NCI-H1105 treated with DMSO at 0.1 percent for 48 hours (cell line): ENCODE results near the gene ATN1.
"Not testable (repeated sequence)": the region's sequence is repeated elsewhere in the genome, so short reads cannot be mapped to it uniquely, and the experiment has no call there.

Source experiments
- DNase-seq: peaks from one replicate; lab custom pipeline; 2025; lab: John Stamatoyannopoulos, UW

The ATN1 gene

DNA sequence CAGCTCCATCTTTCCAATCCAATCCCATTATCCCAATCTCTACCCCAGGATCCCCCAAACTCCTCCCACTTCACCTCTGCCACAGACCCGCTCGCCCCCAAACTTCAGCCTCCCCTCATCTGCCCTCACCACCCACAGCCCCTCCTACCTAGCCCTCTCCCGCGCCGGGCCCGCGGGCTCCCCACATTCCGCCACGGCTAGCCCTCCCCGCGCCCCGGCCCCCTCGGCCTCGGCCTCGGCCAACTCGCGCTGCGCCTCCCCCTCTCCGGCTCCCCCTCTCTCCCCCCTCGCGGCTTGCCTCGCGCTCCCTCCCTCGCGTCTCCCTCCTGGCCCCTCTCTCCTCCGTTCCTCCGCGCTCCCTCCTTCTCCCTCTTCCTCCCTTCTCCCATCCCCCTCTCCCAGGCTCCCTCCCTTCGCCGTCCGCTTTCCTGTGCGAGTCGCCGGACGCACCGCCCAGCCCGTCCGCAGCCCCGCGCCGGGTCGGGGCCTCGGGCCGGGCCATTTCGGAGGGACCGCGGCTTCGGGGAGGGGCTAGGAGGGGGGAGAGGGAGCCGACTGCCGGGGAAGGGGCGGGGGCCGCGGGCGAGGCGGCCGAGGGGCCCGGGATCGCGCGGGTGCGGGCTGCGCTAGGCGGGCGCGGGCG lies at the start of gene ATN1:
Gene ATN1 (plus strand): TSS at position 581 of the 643 bp plus-strand sequence. CDS start 6,043 bp downstream, outside the sequence.
- DNase-seq: peak; percentile 52

DNA sequence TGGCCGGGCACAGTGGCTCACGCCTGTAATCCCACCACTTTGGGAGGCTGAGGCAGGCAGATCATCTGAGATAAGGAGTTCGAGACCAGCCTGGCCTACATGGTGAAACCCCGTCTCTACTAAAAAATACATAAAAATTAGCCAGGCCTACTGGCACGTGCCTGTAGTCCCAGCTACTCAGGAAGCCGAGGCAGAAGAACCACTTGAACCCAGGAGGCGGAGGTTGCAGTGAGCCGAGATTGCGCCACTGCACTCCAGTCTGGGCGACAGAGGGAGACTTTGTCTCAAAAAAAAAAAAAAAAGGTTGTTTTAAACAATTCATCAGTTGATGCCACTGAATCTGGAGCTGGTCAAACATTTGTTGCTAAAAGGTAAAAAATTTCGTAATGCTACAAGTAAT lies 47.9 kb upstream of the ATN1 start:
- DNase-seq: not testable (repeated sequence)

- DNase-seq: no peak
Observed at GRCh38 chr12:6883252-6883651, 44.5 kb upstream of the ATN1 start.

- DNase-seq: no peak
Observed at GRCh38 chr12:6883683-6884082, 44.1 kb upstream of the ATN1 start.

GRCh38 chr12:6884539-6884938 lies 43.2 kb upstream of the ATN1 start:
- DNase-seq: no peak

GRCh38 chr12:6886206-6886999 lies 41.4 kb upstream of the ATN1 start:
- DNase-seq: not testable (repeated sequence)

DNA sequence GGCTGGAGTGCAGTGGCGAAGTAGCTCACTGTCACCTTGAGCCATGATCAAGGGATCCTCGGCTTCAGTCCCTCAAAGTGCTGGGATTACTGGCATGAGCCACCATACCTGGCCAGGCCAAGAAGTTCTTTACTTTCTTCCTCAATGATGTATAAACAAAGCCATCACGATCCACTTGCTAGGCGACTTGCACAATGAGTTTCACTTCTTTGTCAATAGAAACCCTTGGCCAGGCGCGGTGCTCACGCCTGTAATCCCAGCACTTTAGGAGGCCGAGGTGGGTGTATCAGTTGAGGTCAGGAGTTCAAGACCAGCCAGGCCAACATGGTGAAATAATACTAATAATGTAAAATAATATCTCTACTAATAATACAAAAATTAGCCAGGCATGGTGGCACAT lies 40.3 kb upstream of the ATN1 start:
- DNase-seq: no peak

- DNase-seq: no peak
Observed at GRCh38 chr12:6888360-6888759, 39.4 kb upstream of the ATN1 start.

DNA sequence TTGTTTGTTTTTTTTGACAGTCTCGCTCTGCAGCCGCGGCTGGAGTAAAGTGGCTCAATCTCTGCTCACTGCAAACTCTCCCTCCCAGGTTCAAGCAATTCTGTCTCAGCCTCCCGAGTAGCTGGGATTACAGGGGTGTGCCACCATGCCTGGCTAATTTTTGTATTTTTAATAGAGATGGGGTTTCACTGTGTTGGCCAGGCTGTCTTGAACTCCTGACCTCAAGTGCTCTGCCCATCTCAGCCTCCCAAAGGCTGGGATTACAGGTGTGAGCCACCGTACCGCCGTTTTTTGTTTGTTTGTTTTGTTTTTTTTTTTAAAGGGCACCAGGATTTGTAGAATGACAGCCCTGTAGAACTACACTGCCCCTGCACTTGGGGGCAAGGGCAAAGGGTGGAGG lies 39.0 kb upstream of the ATN1 start:
- DNase-seq: not testable (repeated sequence)

DNA sequence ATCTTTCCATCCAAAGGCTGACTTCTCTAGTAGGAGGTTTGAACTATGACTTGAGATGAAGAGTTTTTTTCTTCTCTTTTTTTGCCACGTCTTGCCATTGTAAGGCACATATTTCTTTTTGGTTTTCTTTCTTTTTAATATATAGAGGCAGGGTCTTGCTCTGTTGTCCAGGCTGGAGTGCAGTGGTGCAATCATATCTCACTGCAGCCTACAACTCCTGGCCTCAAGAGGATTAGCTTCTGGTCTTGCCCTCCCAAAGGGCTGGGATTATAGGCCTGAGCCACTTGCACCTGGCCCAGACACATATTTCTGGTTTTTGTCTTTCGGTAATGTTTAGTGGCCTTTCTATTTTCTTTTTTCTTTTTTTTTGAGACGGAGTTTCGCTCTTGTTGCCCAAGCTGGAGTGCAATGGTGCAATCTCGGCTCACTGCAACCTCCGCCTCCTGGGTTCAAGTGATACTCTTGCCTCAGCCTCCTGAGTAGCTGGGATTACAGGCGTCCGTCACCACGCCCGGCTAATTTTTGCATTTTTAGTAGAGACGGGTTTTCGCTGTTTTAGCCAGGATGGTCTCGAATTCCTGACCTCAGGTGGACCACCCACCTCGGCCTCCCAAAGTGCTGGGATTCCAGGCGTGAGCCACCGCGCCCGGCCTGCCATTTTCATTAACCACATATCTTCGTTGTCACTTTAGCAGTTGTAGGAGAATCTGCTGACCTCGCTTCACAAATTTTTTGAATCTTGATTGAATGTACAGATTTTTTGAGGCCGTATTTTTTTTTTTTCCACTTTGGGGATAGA lies 37.8 kb upstream of the ATN1 start:
- DNase-seq: not testable (repeated sequence)

GRCh38 chr12:6890789-6891645 lies 36.7 kb upstream of the ATN1 start:
- DNase-seq: peak; percentile 96

- DNase-seq: no peak
Observed at GRCh38 chr12:6891646-6892001, 36.1 kb upstream of the ATN1 start.

DNA sequence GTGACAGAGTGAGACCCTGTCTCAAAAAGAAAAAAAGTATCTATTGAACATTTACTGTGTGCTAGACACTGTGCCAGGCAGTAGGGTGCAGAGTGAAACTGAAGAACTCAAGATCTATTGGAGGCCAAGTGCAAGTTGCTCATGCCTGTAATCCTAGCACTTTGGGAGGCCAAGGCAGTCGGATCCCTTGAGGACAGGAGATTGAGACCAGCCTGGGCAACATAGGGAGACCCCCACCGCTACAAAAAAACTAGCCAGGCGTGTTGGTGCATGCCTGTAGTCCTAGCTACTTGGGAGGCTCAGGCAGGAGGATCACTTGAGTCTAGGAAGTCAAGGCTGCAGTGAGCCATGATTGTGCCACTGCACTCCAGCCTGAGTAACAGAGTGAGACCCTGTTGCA lies 35.1 kb upstream of the ATN1 start:
- DNase-seq: not testable (repeated sequence)

DNA sequence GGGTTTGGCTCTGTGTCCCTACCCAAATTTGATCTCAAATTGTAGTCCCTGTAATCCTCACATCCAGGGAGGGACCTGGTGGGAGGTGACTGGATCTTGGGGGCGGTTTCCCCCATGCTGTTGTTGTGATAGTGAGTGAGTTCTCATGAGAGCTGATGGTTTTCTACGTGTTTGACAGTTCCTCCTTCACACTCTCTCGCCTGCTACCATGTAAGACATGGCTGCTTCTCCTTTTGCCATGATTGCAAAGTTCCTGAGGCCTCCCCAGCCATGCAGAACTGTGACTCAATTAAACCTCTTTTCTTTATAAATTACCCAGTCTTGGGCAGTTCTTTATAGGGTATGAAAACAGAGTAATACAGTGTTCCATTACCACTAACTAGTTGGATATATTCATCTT lies 33.4 kb upstream of the ATN1 start:
- no peak for DNase-seq

- no peak for DNase-seq
Observed at GRCh38 chr12:6896846-6897435, 30.8 kb upstream of the ATN1 start.

GRCh38 chr12:6899427-6899826 lies 28.3 kb upstream of the ATN1 start:
- no peak for DNase-seq

DNA sequence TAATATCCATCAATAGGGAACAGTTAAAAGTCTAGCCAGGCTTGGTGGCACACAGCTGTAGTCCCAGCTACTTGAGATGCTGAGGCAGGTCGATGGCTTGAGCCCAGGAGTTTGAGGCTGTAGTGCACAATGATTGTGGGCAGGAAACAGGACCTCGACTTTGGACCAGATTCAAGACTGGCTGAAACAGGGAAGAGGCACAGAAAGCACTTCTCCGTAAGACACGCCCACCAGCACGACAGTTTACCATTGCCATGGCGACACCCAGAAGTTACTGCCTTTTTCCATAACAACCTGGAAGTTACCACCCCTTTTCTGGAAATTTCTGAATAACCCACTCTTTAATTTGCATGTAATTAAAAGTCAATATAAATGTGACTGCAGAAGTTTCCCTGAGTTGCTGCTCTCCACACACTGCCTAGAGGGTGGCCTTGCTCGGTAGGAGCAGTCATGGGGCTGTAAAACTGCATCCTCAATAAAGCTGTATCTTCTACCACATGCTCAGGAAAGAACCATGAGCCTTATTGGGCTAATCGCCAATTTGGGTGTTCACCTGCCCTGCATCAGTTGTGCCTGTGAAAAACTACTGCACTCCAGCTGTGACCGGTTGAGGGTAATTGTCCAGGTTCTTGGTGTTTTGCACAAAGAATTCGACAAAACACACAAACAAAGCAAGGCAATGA lies 27.8 kb upstream of the ATN1 start:
- no peak for DNase-seq

DNA sequence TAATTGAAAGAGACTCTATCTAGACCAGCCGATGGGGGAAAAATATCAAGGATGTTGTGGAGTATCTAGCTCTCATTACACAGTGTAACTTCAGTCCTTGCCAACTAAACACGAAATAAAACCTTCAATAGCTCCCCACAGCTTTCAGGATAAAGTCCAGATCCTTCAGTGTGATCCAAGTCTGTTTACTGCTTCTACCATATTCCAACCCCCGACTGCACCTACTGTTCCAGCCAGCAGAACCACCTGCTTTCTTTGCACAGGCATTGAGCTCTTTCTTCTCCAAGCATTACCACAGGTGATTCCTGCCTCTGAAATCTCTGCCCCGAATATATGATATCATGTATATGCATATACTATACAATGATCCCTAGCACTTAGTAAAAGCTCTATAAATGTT lies 25.3 kb upstream of the ATN1 start:
- DNase-seq: no peak

GRCh38 chr12:6903722-6904121 lies 24.0 kb upstream of the ATN1 start:
- DNase-seq: no peak

DNA sequence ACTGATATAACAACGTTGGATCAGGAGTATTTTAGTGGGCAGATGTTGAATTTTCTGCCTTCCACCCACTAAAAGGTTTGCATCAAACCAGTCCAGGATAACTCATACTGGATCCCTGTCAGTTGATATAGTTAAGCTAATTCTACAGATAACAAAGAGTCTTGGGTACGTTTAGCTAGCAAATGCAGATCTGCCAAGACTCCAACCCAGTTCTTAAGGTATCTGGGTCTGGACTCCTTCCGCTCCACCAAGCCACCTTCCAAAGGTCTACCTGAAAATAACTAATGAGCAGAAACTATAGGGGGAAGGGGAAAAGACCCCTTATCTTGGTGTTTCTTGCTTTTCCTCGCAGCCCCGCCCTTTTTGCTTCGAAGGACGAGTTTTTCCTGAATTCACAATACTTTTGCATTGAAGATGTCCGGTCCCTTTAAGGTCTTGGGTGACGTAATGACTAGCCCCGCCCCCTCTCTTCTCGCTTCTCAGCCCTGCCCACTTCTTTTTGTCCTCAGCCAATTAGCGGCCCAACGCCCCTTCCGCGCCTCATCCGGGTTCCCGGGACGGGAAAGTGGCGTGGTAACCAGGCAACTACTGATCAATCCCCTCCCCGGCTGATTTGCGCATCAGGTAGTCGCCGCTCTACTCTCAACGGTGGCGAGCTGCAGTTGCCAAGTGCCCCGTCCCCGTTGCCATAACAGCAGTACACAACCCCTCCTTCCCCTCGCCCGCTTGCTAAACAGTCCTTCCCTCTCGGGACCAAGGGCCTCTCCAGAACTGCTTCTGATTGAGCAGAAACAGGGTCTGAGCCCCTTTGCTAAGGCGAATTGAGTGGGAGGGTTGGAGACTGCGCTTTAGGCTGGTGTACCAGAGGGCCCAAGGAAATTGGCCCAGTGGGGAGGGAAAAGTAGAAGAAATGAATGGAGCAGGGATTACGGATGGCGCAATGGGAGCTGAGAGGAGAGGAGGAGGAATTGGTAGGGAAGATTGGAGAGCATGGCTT lies 23.2 kb upstream of the ATN1 start, which contains the start of gene LRRC23:
Gene LRRC23 (plus strand): TSS at position 543 of the 997 bp plus-strand sequence. CDS start 812 bp downstream, outside the sequence.
- DNase-seq: peak; percentile 98
